K562 (cell line): ENCODE results near the gene IDH1. TPM values are rescaled to one million over a fixed set of nuclear protein-coding genes. Genes with fewer than 3 reads are reported as not detected.

Experiments used
- ATAC-seq: fragments of 200-7000 bp; cut with Tn5 transposase; 3 replicates; pipeline ENCODE4 v1.9.1; 2020; ENCODE audit warnings: moderate library complexity
- BruUV-seq: library from RNA; stranded (reverse); fragments of 400-500 nt; replicated peaks from 2 replicates; lab custom pipeline; 2021; lab: Mats Ljungman, UMichigan
- CTCF ChIA-PET: fragments of 300-600 bp; formaldehyde crosslinking; extraction: SDS; loops from one replicate; lab custom pipeline; 2021; ENCODE audit warnings: low intra/inter-chr PET ratio; lab: Yijun Ruan, JAX
- POLR2A ChIA-PET: fragments of 300-600, 350-650 bp; sonication (Branson Sonifier 250); formaldehyde crosslinking; extraction: SDS; loops from one replicate; lab custom pipeline; 2021; ENCODE audit warnings: antibody characterized with exemption, inconsistent platforms; lab: Yijun Ruan, JAX
- DNase-seq, 4 experiments: peaks; one replicate each; pipeline versions ENCODE4 v3.0.0 to v3.0.0-alpha.2; 2011 to 2018; ENCODE audit warnings: low spot score in 3 of 4, mixed read lengths in 3 of 4; ENCODE audit errors: extremely low read depth in 1 of 4
- FAIRE-seq: peaks from 2 replicates; lab custom pipeline; 2011; peaks lifted over from hg19 to GRCh38; lab: Jason Lieb, UNC
- H2AFZ ChIP-seq: 2 replicates; pipeline ENCODE4 v1.6.0; 2011; ENCODE audit warnings: low read depth, low read length, control low read depth, inconsistent platforms
- H3K27ac ChIP-seq: fragments of 200-600 bp; 3 replicates; pipeline ENCODE4 v1.8.0; 2011; ENCODE audit warnings: low read depth, mild to moderate bottlenecking, control low read depth, inconsistent platforms, low read length, moderate library complexity, mixed read lengths; ENCODE audit errors: extremely low read depth
- H3K27me3 ChIP-seq, 2 experiments: fragments of 300-600 bp in 1 of 2; 2 replicates in 1 of 2; 3 replicates in 1 of 2; pipeline versions ENCODE4 v1.6.0 to v1.8.0; 2011; ENCODE audit warnings: inconsistent platforms in 2 of 2, low read length in 2 of 2, mild to moderate bottlenecking in 1 of 2, mixed read lengths in 1 of 2, moderate library complexity in 1 of 2; ENCODE audit not compliant: control insufficient read depth in 2 of 2, insufficient read depth in 2 of 2
- H3K36me3 ChIP-seq: fragments of 300-600 bp; 3 replicates; pipeline ENCODE4 v1.8.0; 2011; ENCODE audit warnings: mild to moderate bottlenecking, low read length, inconsistent platforms; ENCODE audit not compliant: control insufficient read depth, insufficient read depth
- H3K4me1 ChIP-seq, 2 experiments: fragments of 200-600 bp in 1 of 2; replicated peaks in 1 of 2; 2 replicates in 1 of 2; 3 replicates in 1 of 2; pipeline versions ENCODE4 v1.5.1 to v1.8.0; 2011; ENCODE audit warnings: inconsistent platforms in 2 of 2, low read length in 2 of 2, mild to moderate bottlenecking in 1 of 2, mixed read lengths in 1 of 2, moderate library complexity in 1 of 2; ENCODE audit not compliant: control insufficient read depth in 2 of 2, insufficient read depth in 2 of 2
- H3K4me2 ChIP-seq: 2 replicates; pipeline ENCODE4 v1.6.1; 2011; ENCODE audit warnings: low read length, control low read depth, inconsistent platforms, mixed read lengths; ENCODE audit not compliant: insufficient read depth
- H3K4me3 ChIP-seq: fragments of 200-600 bp; sonication (generic), shearing (Covaris generic); 2 replicates; pipeline ENCODE4 v1.5.1; 2016; ENCODE audit warnings: control low read depth, inconsistent platforms
- H3K79me2 ChIP-seq: fragments of 200-600 bp; 3 replicates; pipeline ENCODE4 v1.8.0; 2011; ENCODE audit warnings: low read length, inconsistent platforms; ENCODE audit not compliant: control insufficient read depth, insufficient read depth
- H3K9ac ChIP-seq, 2 experiments: 2 replicates each; pipeline versions ENCODE4 v1.6.0 to v1.6.1; 2011; ENCODE audit warnings: low read depth in 2 of 2, low read length in 2 of 2, control low read depth in 1 of 2, inconsistent platforms in 1 of 2, mild to moderate bottlenecking in 1 of 2, mixed read lengths in 1 of 2; ENCODE audit not compliant: insufficient read depth in 1 of 2
- H3K9me1 ChIP-seq: one replicate; pipeline ENCODE4 v1.6.0; 2011; ENCODE audit warnings: inconsistent platforms, mild to moderate bottlenecking, low read length, moderate library complexity; ENCODE audit not compliant: control insufficient read depth, insufficient read depth
- H3K9me3 ChIP-seq: replicated peaks from 2 replicates; pipeline ENCODE4 v1.5.1; 2011; ENCODE audit warnings: low read depth, low read length, inconsistent platforms; ENCODE audit not compliant: control insufficient read depth, insufficient read depth
- H4K20me1 ChIP-seq: replicated peaks from 2 replicates; pipeline ENCODE4 v1.6.1; 2011; ENCODE audit warnings: low read length, inconsistent platforms, mixed read lengths; ENCODE audit not compliant: control insufficient read depth, insufficient read depth
- BRD4 ChIP-seq: fragments of 200-600 bp; sonication (generic); IDR thresholded peaks from 2 replicates; pipeline ENCODE4 v1.6.1; 2017; ENCODE audit warnings: inconsistent platforms
- BRD9 ChIP-seq: fragments of 450-650 bp; IDR thresholded peaks from 2 replicates; pipeline ENCODE4 v1.6.1; 2018; ENCODE audit warnings: low read depth; ENCODE audit not compliant: partially characterized antibody
- CAMTA2 ChIP-seq: fragments of 250-450 bp; sonication (Bioruptor Pico); conservative IDR thresholded peaks from 2 replicates; pipeline ENCODE4 v1.5.1; 2022
- CEBPB ChIP-seq: fragments of 450-650 bp; IDR thresholded peaks from 2 replicates; pipeline ENCODE4 v1.6.1; 2016; ENCODE audit warnings: missing genetic modification characterization, missing compliant biosample characterization
- GABPA ChIP-seq: fragments of 200-800 bp; sonication (Bioruptor generic); conservative IDR thresholded peaks from 2 replicates; pipeline ENCODE4 v1.6.1; 2016; ENCODE audit warnings: low read depth, missing genetic modification characterization, missing compliant biosample characterization
- MAFK ChIP-seq: IDR thresholded peaks from 2 replicates; pipeline ENCODE4 v1.6.1; 2011; ENCODE audit warnings: low read length, improper control_type of control experiment
- MYC ChIP-seq, 2 experiments: fragments of 250-450 bp in 1 of 2; sonication (Bioruptor Pico) in 1 of 2; IDR thresholded peaks; 2 replicates each; pipeline versions ENCODE4 v1.5.1 to v1.6.1; 2012 to 2021; ENCODE audit warnings: low read depth in 2 of 2, borderline replicate concordance in 1 of 2, improper control_type of control experiment in 1 of 2, low read length in 1 of 2, mild to moderate bottlenecking in 1 of 2, moderate library complexity in 1 of 2
- NEUROD1 ChIP-seq: fragments of 150-350 bp; IDR thresholded peaks from 2 replicates; pipeline ENCODE4 v1.6.1; 2014; ENCODE audit warnings: borderline replicate concordance, low read length, low read depth; ENCODE audit not compliant: partially characterized antibody
- RAD21 ChIP-seq, 2 experiments: fragments of 250-450 bp in 1 of 2; fragments of 450-650 bp in 1 of 2; sonication (Bioruptor Pico) in 1 of 2; formaldehyde crosslinking in 1 of 2; IDR thresholded peaks in 1 of 2; conservative IDR thresholded peaks in 1 of 2; 2 replicates each; pipeline versions ENCODE4 v1.4.0 to v1.8.0; 2020 to 2022; ENCODE audit warnings: mild to moderate bottlenecking in 2 of 2, moderate library complexity in 1 of 2
- SMARCE1 ChIP-seq: fragments of 450-650 bp; IDR thresholded peaks from 2 replicates; pipeline ENCODE4 v1.7.1; 2016; ENCODE audit warnings: mild to moderate bottlenecking
- ZNF511 ChIP-seq: sonication (generic); formaldehyde crosslinking; IDR thresholded peaks from 2 replicates; pipeline ENCODE4 v1.8.0; 2022; ENCODE audit warnings: mild to moderate bottlenecking, missing genetic modification reagents
- WGBS: fragments of 100-300 bp; shearing (Covaris generic); methylation state at CpG from one replicate; pipeline ENCODE4 v1.1.6; 2016; ENCODE audit warnings: low coverage, mixed read lengths; ENCODE audit not compliant: insufficient coverage; ENCODE audit errors: missing lambda C conversion rate; 5-methylcytosine and 5-hydroxymethylcytosine counted together
- in situ Hi-C: fragments of 300-500 bp; cut with MboI; formaldehyde crosslinking; loops from 4 replicates; pipeline ENCODE4 v1.15.0; 2018; ENCODE audit warnings: inconsistent platforms, mixed read lengths
- intact Hi-C: fragments of 100-400 bp; cut with micrococcal nuclease; formaldehyde crosslinking; loops from 2 replicates; pipeline ENCODE4 v1.14.2; 2022
- polyA plus RNA-seq, 8 experiments: library from polyadenylated mRNA; depleted of rRNA in 4 of 8; stranded (reverse) in 5 of 8; unstranded in 3 of 8; fragments of >200 nt; fragmentation: Nextera tagmentation in 2 of 8; fragmentation: Illumina TruSeq in 1 of 8; extraction: Ambion mirVana in 2 of 8; extraction: Trizol in 1 of 8; gene quantifications; 2 replicates each; pipeline versions ENCODE4 v1.2.1 to v1.2.3, GENCODE V29; 2011 to 2014; ENCODE audit warnings: inconsistent platforms in 1 of 8, missing spikeins in 1 of 8
- total RNA-seq, 7 experiments: library from RNA; depleted of rRNA in 6 of 7; stranded (reverse); fragments of >200 nt in 6 of 7; fragmentation: Illumina TruSeq in 2 of 7; extraction: Trizol in 2 of 7; gene quantifications; 2 replicates each; pipeline versions ENCODE4 v1.2.1 to v1.2.3, GENCODE V29; 2011 to 2021; ENCODE audit warnings: low replicate concordance in 1 of 7

Gene IDH1
- total and polyA plus RNA-seq, 9 of the 15 experiments (the other 6 are each of a cell fraction or from before 2014, with no cell fraction given) = 61.9 to 194 (median 101) TPM

GRCh38 chr2:208252716-208253492, 2.0 kb downstream of the IDH1 start:
- CTCF ChIA-PET = no interaction called here
- Histone ChIP-seq H3K27me3 (no peaks in the 10 kb centered on the region), H3K4me3 (peak overlapping the region; percentile 84), H3K9ac (peak overlapping the region; percentile 56 to 81; a peak in 3 of 4 replicates), H3K9me3 (no peaks in the 10 kb centered on the region), H3K9me1 (no peaks in the 10 kb centered on the region), H3K27ac (peak overlapping the region; percentile 80), H3K36me3 (peaks cover 59% of the 10 kb centered on the region; the same call in 2 of the 3 replicates), H3K4me1 (peaks cover 8 to 13% of the 10 kb centered on the region in 2 experiments; a peak in 4 of 5 replicates), H3K4me2 (peak overlapping the region; percentile 99), H2AFZ (peak overlapping the region; percentile 28), H3K79me2 (peaks cover 39% of the 10 kb centered on the region), H4K20me1 (no peaks in the 10 kb centered on the region)
- BruUV-seq = no TSS peak
- peak in 2 of 4 experiments; percentile 16 to 50 for DNase-seq
- FAIRE-seq = peak; percentile 61
- ATAC-seq = peak; percentile 17; the same call in 2 of the 3 replicates
- POLR2A ChIA-PET = interaction anchor here (0.7 to 4.6 kb wide), 5 partner anchors 11 to 375 kb away, joined by 3 to 21 read pairs (median 6); partner anchors contain the start of gene PIKFYVE
- WGBS = 16% methylated on average over 3 of the region's 3 CpGs
- intact Hi-C loops (no loop called here), in situ Hi-C loops (no loop called here)
- TF ChIP-seq BRD9 = peak; percentile 29
- TF ChIP-seq CEBPB = peak; percentile 98
- TF ChIP-seq RAD21 (CRISPR knock-in tag; conservative IDR thresholded peaks at IDR 0.05 in 1 of 2, IDR thresholded peaks at IDR 0.05 in 1 of 2) = 0 out of 4 replicates have a peak, but pooled peaks of 1 of the 2 experiments have one; percentile 3
- TF ChIP-seq GABPA = peak; percentile 7; the same call in 1 of the 2 replicates
- TF ChIP-seq BRD4 = no peak
- peak; percentile 60 for TF ChIP-seq MAFK
- TF ChIP-seq MYC (IDR thresholded peaks at IDR 0.05; ENCODE audit: low read depth, low read length) = peak; percentile 53; the same call in 1 of the 2 replicates
- TF ChIP-seq MYC (CRISPR knock-in tag; IDR thresholded peaks at IDR 0.05; ENCODE audit: borderline replicate concordance, low read depth) = no peak
- TF ChIP-seq CAMTA2 (CRISPR knock-in tag) = no peak
- TF ChIP-seq NEUROD1 = no peak
- peak; percentile 41 for TF ChIP-seq SMARCE1
- TF ChIP-seq ZNF511 (CRISPR knock-in tag) = no peak
